GM13976 (cell line): ENCODE results near the gene OR5H1.
"Not testable (repeated sequence)": the region's sequence is repeated elsewhere in the genome, so short reads cannot be mapped to it uniquely, and the experiment has no call there.

ENCODE experiments used
- DNase-seq: peaks from one replicate; pipeline ENCODE4 v3.0.0; 2012; ENCODE audit warnings: low spot score
- CTCF ChIP-seq: IDR thresholded peaks from 2 replicates; pipeline ENCODE4 v1.5.1; 2012; ENCODE audit warnings: borderline replicate concordance, mild to moderate bottlenecking; ENCODE audit not compliant: insufficient read depth; ENCODE audit errors: extremely low read depth, missing control alignments, control extremely low read depth
- in situ Hi-C: fragments of 300-500 bp; cut with MboI; formaldehyde crosslinking; loops from one replicate; pipeline ENCODE4 v1.12.0; 2022; ENCODE audit warnings: low sequenced_read_pairs, mixed read lengths, inconsistent platforms; ENCODE audit not compliant: unreplicated experiment

The OR5H1 gene

GRCh38 chr3:98148751-98149150 is 18.2 kb downstream of the OR5H1 start:
- no peak for DNase-seq
- in situ Hi-C loops, result no loop called here
- no peak for TF ChIP-seq CTCF

GRCh38 chr3:98149456-98149855 is 18.9 kb downstream of the OR5H1 start:
- in situ Hi-C loops, DNase-seq: not testable (repeated sequence)

GRCh38 chr3:98151241-98151640 is 20.7 kb downstream of the OR5H1 start:
- in situ Hi-C loops, result no loop called here
- no peak for DNase-seq
- TF ChIP-seq CTCF, result no peak

GRCh38 chr3:98166396-98166795 is 35.9 kb downstream of the OR5H1 start, which contains the start of gene OR5H15:
Gene OR5H15 (plus strand): TSS chr3:98166696. CDS start chr3:98168700, 2,004 bp downstream.
- in situ Hi-C loops, result no loop called here
- no peak for TF ChIP-seq CTCF
- DNase-seq, result no peak

GRCh38 chr3:98171071-98171470 is 40.5 kb downstream of the OR5H1 start:
- no peak for TF ChIP-seq CTCF
- in situ Hi-C loops, result no loop called here
- DNase-seq, result no peak

GRCh38 chr3:98172621-98173020 is 42.1 kb downstream of the OR5H1 start:
- no peak for TF ChIP-seq CTCF
- in situ Hi-C loops, result no loop called here
- no peak for DNase-seq

- DNase-seq, result no peak
- TF ChIP-seq CTCF, result no peak
- in situ Hi-C loops, result no loop called here
Observed at GRCh38 chr3:98180319-98180890, 49.9 kb downstream of the OR5H1 start.
